Stimulated activated naive B cell treated with anti-CD40 and anti-IgM and Interleukin-4, amounts not matched to agents 10 μg/mL and 1 μg/mL and 100 μg/mL, for 72 hours (primary cell): Measurements from ENCODE around the gene OOSP2.

Experiments used
- ATAC-seq, 2 donors: fragments of 150-1000 bp; cut with Tn5 transposase; replicated peaks; 2 replicates each; pipeline ENCODE4 v1.10.0; 2021; ENCODE audit warnings: moderate library complexity in 1 of 2
- DNase-seq: peaks from one replicate; pipeline ENCODE4 v3.0.0; 2021
- H3K27ac Mint-ChIP-seq: one replicate; pipeline ENCODE4 v1.8.0; 2022; ENCODE audit warnings: mild to moderate bottlenecking, mixed read lengths
- H3K27me3 Mint-ChIP-seq, 2 donors: one replicate each; pipeline ENCODE4 v1.8.0; 2022; ENCODE audit warnings: mixed read lengths in 2 of 2
- H3K36me3 Mint-ChIP-seq, 2 donors: one replicate each; pipeline ENCODE4 v1.8.0; 2022; ENCODE audit warnings: mixed read lengths in 2 of 2, mild to moderate bottlenecking in 1 of 2
- H3K4me1 Mint-ChIP-seq, 2 donors: one replicate each; pipeline ENCODE4 v1.8.0; 2022; ENCODE audit warnings: mixed read lengths in 2 of 2, mild to moderate bottlenecking in 1 of 2
- H3K4me3 Mint-ChIP-seq, 2 donors: one replicate each; pipeline ENCODE4 v1.8.0; 2022; ENCODE audit warnings: mild to moderate bottlenecking in 2 of 2, mixed read lengths in 2 of 2, moderate library complexity in 1 of 2
- H3K9me3 Mint-ChIP-seq, 2 donors: one replicate each; pipeline ENCODE4 v1.8.0; 2022; ENCODE audit warnings: mixed read lengths in 2 of 2, mild to moderate bottlenecking in 1 of 2

Gene OOSP2

GRCh38 chr11:60097189-60097588, 57.0 kb downstream of the OOSP2 start:
- DNase-seq (no peak), ATAC-seq (no peak)
- Mint-ChIP-seq H3K4me3 (no peak overlapping the region), H3K27me3 (peaks cover 4 to 5% of the 10 kb centered on the region in 2 donors), H3K9me3 (no peaks in the 10 kb centered on the region), H3K36me3 (no peaks in the 10 kb centered on the region), H3K4me1 (peaks cover 2 to 14% of the 10 kb centered on the region in 2 donors), H3K27ac (no peak overlapping the region)
